Activated naive CD4-positive, alpha-beta T cell treated with anti-CD3 and anti-CD28 coated beads, Interleukin-2, amount 10 ng/mL, durations not matched to agents 7 days and 5 days (primary cell): Measurements from ENCODE around the gene MAPK10.

ENCODE experiments used
- CTCF ChIA-PET: fragments of 350-600 bp; sonication (Branson Sonifier 250); formaldehyde crosslinking; loops from one replicate; lab custom pipeline; 2021; ENCODE audit warnings: antibody characterized with exemption; lab: Charles Lee
- DNase-seq: peaks from one replicate; pipeline ENCODE4 v3.0.0-alpha.2; 2020
- H3K27ac Mint-ChIP-seq: one replicate; pipeline ENCODE4 v1.8.0; 2021; ENCODE audit warnings: mild to moderate bottlenecking, moderate library complexity, mixed read lengths
- H3K27me3 Mint-ChIP-seq: one replicate; pipeline ENCODE4 v1.8.0; 2021; ENCODE audit warnings: mild to moderate bottlenecking, mixed read lengths
- H3K36me3 Mint-ChIP-seq: one replicate; pipeline ENCODE4 v1.8.0; 2021; ENCODE audit warnings: mixed read lengths
- H3K4me1 Mint-ChIP-seq: one replicate; pipeline ENCODE4 v1.8.0; 2021; ENCODE audit warnings: mixed read lengths
- H3K4me3 Mint-ChIP-seq: one replicate; pipeline ENCODE4 v1.8.0; 2021; ENCODE audit warnings: mild to moderate bottlenecking, moderate library complexity, mixed read lengths
- H3K9me3 Mint-ChIP-seq: one replicate; pipeline ENCODE4 v1.8.0; 2021; ENCODE audit warnings: mixed read lengths

The MAPK10 gene

DNA sequence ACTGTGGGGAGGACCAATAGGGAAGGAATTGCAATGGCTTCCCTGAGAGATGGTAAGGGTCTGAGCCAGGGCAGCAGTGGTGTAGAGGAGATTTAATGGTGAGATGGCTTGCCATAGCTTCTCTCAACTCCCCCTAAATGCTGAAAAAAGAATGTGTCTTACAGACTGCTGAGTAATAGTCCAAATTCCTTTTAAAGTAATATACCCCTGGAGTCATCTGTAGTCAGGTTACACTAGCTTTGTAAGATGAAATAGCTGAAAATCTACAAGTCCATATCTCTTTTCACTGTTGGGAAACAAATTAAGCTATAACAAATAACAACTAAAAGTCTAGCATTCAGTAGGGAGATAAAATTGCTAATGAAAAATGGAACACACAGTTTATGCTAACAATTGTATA lies 33.5 kb downstream of the MAPK10 start:
- DNase-seq: no peak
- Mint-ChIP-seq H3K36me3 (no peaks in the 10 kb centered on the region), H3K27me3 (no peaks in the 10 kb centered on the region), H3K4me1 (no peaks in the 10 kb centered on the region), H3K4me3 (no peak overlapping the region), H3K27ac (no peak overlapping the region), H3K9me3 (no peaks in the 10 kb centered on the region)
- CTCF ChIA-PET: no interaction called here

DNA sequence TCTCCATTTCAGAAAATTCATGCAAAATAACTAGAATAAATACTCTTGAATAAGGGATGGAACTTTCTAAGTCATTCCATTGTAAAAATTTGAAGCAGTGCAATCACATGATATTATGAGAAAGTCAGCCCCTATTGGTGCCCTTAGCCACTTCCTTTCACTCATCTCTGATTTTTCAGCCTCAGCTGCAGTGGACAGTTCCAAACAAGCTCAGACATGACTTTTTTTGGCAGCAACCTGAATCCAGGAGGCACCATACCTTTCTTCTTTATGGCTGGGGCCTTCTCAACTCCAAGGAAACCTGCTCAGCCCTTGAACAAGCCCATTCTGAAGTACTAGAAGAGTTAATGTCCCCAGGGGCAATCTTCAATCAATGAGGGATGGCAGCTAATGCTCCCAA lies 40.5 kb downstream of the MAPK10 start:
- Mint-ChIP-seq H3K9me3 (no peaks in the 10 kb centered on the region), H3K27me3 (no peaks in the 10 kb centered on the region), H3K36me3 (no peaks in the 10 kb centered on the region), H3K27ac (no peak overlapping the region), H3K4me3 (no peak overlapping the region), H3K4me1 (no peaks in the 10 kb centered on the region)
- CTCF ChIA-PET: no interaction called here
- no peak for DNase-seq

- Mint-ChIP-seq H3K27ac (no peak overlapping the region), H3K27me3 (no peaks in the 10 kb centered on the region), H3K9me3 (no peaks in the 10 kb centered on the region), H3K36me3 (no peaks in the 10 kb centered on the region), H3K4me1 (no peaks in the 10 kb centered on the region), H3K4me3 (no peak overlapping the region)
- DNase-seq: no peak
- CTCF ChIA-PET: no interaction called here
Observed at GRCh38 chr4:86315579-86315978, 44.3 kb downstream of the MAPK10 start.

GRCh38 chr4:86313656-86314055 lies 46.2 kb downstream of the MAPK10 start:
- Mint-ChIP-seq H3K27ac (no peak overlapping the region), H3K4me3 (no peak overlapping the region), H3K36me3 (no peaks in the 10 kb centered on the region), H3K4me1 (no peaks in the 10 kb centered on the region), H3K9me3 (no peaks in the 10 kb centered on the region), H3K27me3 (no peaks in the 10 kb centered on the region)
- CTCF ChIA-PET: no interaction called here
- DNase-seq: no peak

DNA sequence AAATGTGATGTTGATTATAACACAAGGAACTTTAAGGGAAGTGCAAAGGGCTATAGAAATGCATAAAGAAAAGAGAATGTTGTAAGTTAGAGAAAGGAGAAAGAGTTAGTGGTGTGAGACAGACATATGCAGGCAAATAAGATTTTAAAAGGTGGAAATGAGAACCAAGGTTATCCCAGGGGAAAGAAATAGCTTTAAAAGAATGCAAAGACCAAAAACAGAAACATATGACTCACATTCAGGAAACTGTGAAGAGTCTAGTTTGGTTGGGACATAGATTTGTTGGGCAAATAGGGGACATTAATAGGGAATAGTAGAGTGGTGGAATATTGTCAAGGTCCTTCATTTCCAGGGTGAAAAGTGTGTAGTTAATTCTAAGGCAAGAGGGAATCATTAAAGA lies 52.4 kb downstream of the MAPK10 start:
- Mint-ChIP-seq H3K36me3 (no peaks in the 10 kb centered on the region), H3K4me1 (no peaks in the 10 kb centered on the region), H3K9me3 (no peaks in the 10 kb centered on the region), H3K4me3 (no peak overlapping the region), H3K27ac (no peak overlapping the region), H3K27me3 (no peaks in the 10 kb centered on the region)
- CTCF ChIA-PET: no interaction called here
- DNase-seq: no peak

DNA sequence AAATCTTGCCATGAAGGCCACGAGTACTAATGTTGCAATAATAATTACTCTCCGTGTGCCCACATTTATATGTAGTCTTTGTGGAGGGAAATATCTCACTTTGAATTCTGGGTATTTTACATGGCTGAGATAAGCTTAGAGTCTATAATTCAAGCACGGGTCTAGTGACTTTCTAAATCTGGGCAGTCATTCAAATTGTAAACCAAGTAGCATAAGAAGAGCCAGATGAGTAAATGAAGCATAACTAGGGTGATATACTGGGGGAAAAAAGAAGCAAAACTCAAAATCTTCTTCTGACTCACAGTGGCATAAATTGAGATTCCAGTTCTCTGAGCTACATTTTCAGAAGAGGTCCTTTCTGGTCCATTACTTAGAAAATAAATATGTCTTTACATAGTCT lies 53.0 kb downstream of the MAPK10 start:
- H3K27ac Mint-ChIP-seq: no peak overlapping the region
- H3K27me3 Mint-ChIP-seq: no peaks in the 10 kb centered on the region
- no peaks in the 10 kb centered on the region for H3K36me3 Mint-ChIP-seq
- CTCF ChIA-PET: no interaction called here
- H3K4me1 Mint-ChIP-seq: no peaks in the 10 kb centered on the region
- no peak for DNase-seq
- H3K9me3 Mint-ChIP-seq: no peaks in the 10 kb centered on the region
- no peak overlapping the region for H3K4me3 Mint-ChIP-seq

DNA sequence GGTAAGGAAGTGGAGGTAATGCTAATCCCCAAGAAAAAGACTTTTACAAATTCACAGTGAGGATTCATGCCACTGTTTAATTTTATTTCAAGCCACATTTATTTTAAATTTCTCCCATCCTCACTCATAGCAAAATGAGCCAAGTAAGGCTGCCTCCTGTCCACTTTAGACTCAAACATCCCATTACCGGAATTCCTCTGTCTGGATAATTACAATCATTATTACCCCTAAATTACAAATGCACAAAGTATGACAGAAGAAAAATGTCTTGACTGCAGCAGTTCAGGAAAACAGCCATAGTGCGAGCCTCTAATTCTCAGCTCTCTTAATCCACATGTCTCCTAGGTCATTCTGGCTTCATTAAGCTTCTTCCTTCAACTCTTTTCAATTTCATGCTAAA lies 57.0 kb downstream of the MAPK10 start:
- no peak overlapping the region for H3K4me3 Mint-ChIP-seq
- CTCF ChIA-PET: no interaction called here
- no peaks in the 10 kb centered on the region for H3K36me3 Mint-ChIP-seq
- no peak for DNase-seq
- H3K27ac Mint-ChIP-seq: no peak overlapping the region
- H3K27me3 Mint-ChIP-seq: no peaks in the 10 kb centered on the region
- H3K9me3 Mint-ChIP-seq: no peaks in the 10 kb centered on the region
- no peaks in the 10 kb centered on the region for H3K4me1 Mint-ChIP-seq

- H3K4me3 Mint-ChIP-seq: no peak overlapping the region
- CTCF ChIA-PET: no interaction called here
- no peak overlapping the region for H3K27ac Mint-ChIP-seq
- H3K9me3 Mint-ChIP-seq: no peaks in the 10 kb centered on the region
- no peaks in the 10 kb centered on the region for H3K27me3 Mint-ChIP-seq
- no peaks in the 10 kb centered on the region for H3K4me1 Mint-ChIP-seq
- DNase-seq: no peak
- H3K36me3 Mint-ChIP-seq: no peaks in the 10 kb centered on the region
Observed at GRCh38 chr4:86302251-86302650, 57.6 kb downstream of the MAPK10 start.

DNA sequence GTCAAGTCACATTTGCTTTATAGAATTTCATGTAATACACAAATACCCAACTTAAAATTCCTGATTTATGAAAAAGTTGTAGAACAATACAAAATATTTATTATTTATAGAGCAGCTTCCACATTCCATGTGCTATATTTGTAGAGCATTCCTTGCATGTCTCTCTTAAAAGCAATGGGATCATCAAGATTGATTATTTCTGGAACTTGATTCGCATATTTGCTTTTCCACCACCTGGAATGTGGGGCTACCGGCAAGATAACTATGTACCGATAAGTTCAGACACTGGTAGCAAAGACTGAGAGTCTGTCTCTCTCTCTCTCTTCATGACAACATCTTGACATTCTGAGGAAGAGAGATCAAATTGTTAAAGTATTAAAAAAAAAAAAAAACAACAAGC lies 59.3 kb downstream of the MAPK10 start:
- no peaks in the 10 kb centered on the region for H3K36me3 Mint-ChIP-seq
- CTCF ChIA-PET: no interaction called here

GRCh38 chr4:86296865-86297264 lies 63.0 kb downstream of the MAPK10 start:
- DNase-seq: no peak
- CTCF ChIA-PET: no interaction called here
- no peaks in the 10 kb centered on the region for H3K4me1 Mint-ChIP-seq
- H3K36me3 Mint-ChIP-seq: no peaks in the 10 kb centered on the region
- H3K27ac Mint-ChIP-seq: no peak overlapping the region
- no peak overlapping the region for H3K4me3 Mint-ChIP-seq
- H3K9me3 Mint-ChIP-seq: no peaks in the 10 kb centered on the region
- no peaks in the 10 kb centered on the region for H3K27me3 Mint-ChIP-seq

More for the DNA sequence above, 59.3 kb downstream of the MAPK10 start:
- Mint-ChIP-seq H3K9me3 (no peaks in the 10 kb centered on the region), H3K4me3 (no peak overlapping the region), H3K27ac (no peak overlapping the region), H3K27me3 (no peaks in the 10 kb centered on the region), H3K4me1 (no peaks in the 10 kb centered on the region)
- DNase-seq: no peak

- no peak for DNase-seq
- Mint-ChIP-seq H3K4me3 (no peak overlapping the region), H3K4me1 (no peaks in the 10 kb centered on the region), H3K27me3 (no peaks in the 10 kb centered on the region), H3K27ac (no peak overlapping the region), H3K9me3 (no peaks in the 10 kb centered on the region), H3K36me3 (no peaks in the 10 kb centered on the region)
- CTCF ChIA-PET: no interaction called here
Observed at GRCh38 chr4:86294883-86295282, 65.0 kb downstream of the MAPK10 start.

- Mint-ChIP-seq H3K27me3 (no peaks in the 10 kb centered on the region), H3K4me3 (no peak overlapping the region), H3K4me1 (no peaks in the 10 kb centered on the region), H3K36me3 (no peaks in the 10 kb centered on the region), H3K27ac (no peak overlapping the region), H3K9me3 (no peaks in the 10 kb centered on the region)
- CTCF ChIA-PET: no interaction called here
- DNase-seq: no peak
Observed at GRCh38 chr4:86291180-86291579, 68.7 kb downstream of the MAPK10 start.

DNA sequence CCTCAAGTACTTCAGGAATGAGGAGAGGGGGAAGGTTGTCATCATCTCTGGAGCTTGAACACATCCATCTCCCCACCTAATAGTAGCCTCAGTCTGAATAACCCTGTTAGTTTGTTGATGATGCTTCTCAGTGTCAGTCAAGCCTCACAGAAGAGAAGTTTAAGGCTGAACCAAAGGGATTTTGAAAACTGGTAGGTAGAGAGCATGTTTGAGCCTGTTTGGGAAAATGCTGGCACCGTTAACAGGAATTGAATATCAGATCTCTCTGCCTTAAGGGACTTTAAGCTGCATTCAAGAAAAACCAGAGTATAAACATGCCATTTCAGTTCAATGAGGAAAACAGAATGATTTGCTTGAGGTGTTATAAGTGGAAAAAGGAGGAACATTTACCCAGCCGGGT lies 73.1 kb downstream of the MAPK10 start:
- Mint-ChIP-seq H3K27me3 (no peaks in the 10 kb centered on the region), H3K9me3 (no peaks in the 10 kb centered on the region), H3K27ac (no peak overlapping the region), H3K36me3 (no peaks in the 10 kb centered on the region), H3K4me1 (no peaks in the 10 kb centered on the region), H3K4me3 (no peak overlapping the region)
- CTCF ChIA-PET: no interaction called here
- no peak for DNase-seq

GRCh38 chr4:86283371-86283770 lies 76.5 kb downstream of the MAPK10 start:
- Mint-ChIP-seq H3K36me3 (no peaks in the 10 kb centered on the region), H3K9me3 (no peaks in the 10 kb centered on the region), H3K4me1 (no peaks in the 10 kb centered on the region), H3K4me3 (no peak overlapping the region), H3K27me3 (no peaks in the 10 kb centered on the region), H3K27ac (no peak overlapping the region)
- CTCF ChIA-PET: no interaction called here
- DNase-seq: no peak

DNA sequence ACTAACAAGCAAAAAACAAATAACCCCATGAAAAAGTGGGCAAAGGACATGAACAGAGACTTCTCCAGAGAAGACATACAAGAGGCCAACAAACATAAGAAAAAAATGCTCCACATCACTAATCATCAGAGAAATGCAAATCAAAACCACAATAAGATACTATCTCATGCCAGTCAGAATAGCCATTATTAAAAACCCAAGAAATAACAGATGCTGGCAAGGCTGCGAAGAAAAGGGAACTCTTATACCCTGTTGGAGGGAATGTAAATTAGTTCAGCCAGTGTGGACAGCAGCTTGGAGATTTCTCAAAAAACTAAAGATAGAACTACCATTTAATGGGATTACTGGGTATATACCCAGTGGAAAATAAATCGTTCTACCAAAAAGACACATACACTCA lies 79.6 kb downstream of the MAPK10 start:
- Mint-ChIP-seq H3K4me1 (no peaks in the 10 kb centered on the region), H3K9me3 (no peaks in the 10 kb centered on the region), H3K4me3 (no peak overlapping the region), H3K27ac (no peak overlapping the region), H3K27me3 (no peaks in the 10 kb centered on the region), H3K36me3 (no peaks in the 10 kb centered on the region)
- no peak for DNase-seq
- CTCF ChIA-PET: no interaction called here

- no peak for DNase-seq
- H3K4me3 Mint-ChIP-seq: no peak overlapping the region
- no peak overlapping the region for H3K27ac Mint-ChIP-seq
- CTCF ChIA-PET: no interaction called here
- no peaks in the 10 kb centered on the region for H3K9me3 Mint-ChIP-seq
- no peaks in the 10 kb centered on the region for H3K36me3 Mint-ChIP-seq
- H3K27me3 Mint-ChIP-seq: no peaks in the 10 kb centered on the region
- no peaks in the 10 kb centered on the region for H3K4me1 Mint-ChIP-seq
Observed at GRCh38 chr4:86279293-86279960, 80.4 kb downstream of the MAPK10 start.
